ENCODE results near the gene CLNK. TPM values are rescaled to one million over a fixed set of nuclear protein-coding genes. Genes with fewer than 3 reads are reported as not detected.

CLNK gene
- total RNA-seq, 4 donors from 2014 or later = under 0.01 to 0.48 TPM; not detected in 2

DNA sequence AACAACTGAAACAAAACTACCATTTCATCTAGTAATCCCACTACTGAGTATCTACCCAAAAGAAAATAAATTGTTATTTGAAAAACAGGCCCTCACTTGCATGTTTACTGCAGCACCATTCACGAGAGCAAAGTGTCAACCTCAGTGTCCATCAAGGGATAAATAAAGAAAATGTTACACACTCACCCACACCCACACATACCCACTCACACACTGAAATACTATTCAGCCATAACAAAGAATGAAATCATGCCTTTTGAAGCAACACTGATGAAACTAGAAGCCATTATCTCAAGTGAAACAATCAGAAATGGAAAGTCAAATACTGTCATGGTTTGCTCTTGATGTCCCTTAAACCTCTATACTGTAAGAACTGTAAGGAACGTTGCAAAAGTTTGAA lies 44.8 kb upstream of the CLNK start:
- H3K36me3 ChIP-seq = no peaks in the 10 kb centered on the region
- no peak for DNase-seq
- intact Hi-C loops (cut with DNase I; ENCODE audit: low total_unique reads) (no loop called here), in situ Hi-C loops (cut with MboI; ENCODE audit: low pct_ligation_motif_present in 1 of 4, low pct_unique_long_range_greater_than_20kb in 1 of 4, low sequenced_read_pairs in 3 of 4) (no loop called here)
- no peak overlapping the region for H3K27ac ChIP-seq
- no peaks in the 10 kb centered on the region for H3K9me3 ChIP-seq
- no peak overlapping the region for H3K4me3 ChIP-seq
- no peak for TF ChIP-seq POLR2A (IDR thresholded peaks at IDR 0.05)
- TF ChIP-seq EP300 (IDR thresholded peaks at IDR 0.05; ENCODE audit: low read depth) = no peak
- TF ChIP-seq POLR2AphosphoS5 (IDR thresholded peaks at IDR 0.05) = no peak
- TF ChIP-seq, protein P1, sequence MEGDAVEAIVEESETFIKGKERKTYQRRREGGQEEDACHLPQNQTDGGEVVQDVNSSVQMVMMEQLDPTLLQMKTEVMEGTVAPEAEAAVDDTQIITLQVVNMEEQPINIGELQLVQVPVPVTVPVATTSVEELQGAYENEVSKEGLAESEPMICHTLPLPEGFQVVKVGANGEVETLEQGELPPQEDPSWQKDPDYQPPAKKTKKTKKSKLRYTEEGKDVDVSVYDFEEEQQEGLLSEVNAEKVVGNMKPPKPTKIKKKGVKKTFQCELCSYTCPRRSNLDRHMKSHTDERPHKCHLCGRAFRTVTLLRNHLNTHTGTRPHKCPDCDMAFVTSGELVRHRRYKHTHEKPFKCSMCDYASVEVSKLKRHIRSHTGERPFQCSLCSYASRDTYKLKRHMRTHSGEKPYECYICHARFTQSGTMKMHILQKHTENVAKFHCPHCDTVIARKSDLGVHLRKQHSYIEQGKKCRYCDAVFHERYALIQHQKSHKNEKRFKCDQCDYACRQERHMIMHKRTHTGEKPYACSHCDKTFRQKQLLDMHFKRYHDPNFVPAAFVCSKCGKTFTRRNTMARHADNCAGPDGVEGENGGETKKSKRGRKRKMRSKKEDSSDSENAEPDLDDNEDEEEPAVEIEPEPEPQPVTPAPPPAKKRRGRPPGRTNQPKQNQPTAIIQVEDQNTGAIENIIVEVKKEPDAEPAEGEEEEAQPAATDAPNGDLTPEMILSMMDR (IDR thresholded peaks at IDR 0.05) = no peak
- no peaks in the 10 kb centered on the region for H3K27me3 ChIP-seq
- WGBS, 2 donors (ENCODE audit: low coverage in 1 of 2) = 63 to 71% methylated on average over 2 of the region's 2 CpGs
- no peaks in the 10 kb centered on the region for H3K4me1 ChIP-seq

DNA sequence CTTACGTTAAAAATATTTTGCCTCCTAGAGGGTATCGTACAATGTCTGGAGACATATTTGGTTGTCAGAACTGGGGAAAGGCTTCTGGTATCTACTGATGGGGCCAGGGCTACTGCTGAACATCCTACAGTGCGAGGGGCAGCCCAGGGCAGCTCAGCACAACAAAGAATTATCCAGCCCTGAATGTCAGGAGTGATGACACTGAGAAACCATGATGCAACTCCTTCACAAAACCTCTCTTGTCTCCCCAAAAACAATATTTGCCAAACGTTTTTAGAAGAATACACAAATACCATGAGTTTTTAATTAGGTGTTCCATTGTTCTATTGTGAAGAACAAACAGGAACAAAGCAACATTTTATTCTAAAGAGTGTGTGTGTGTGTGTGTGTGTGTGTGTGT lies 43.4 kb upstream of the CLNK start:
- no peak for DNase-seq
- Histone ChIP-seq H3K9me3 (no peaks in the 10 kb centered on the region), H3K4me1 (no peaks in the 10 kb centered on the region), H3K27me3 (no peaks in the 10 kb centered on the region), H3K27ac (no peak overlapping the region), H3K36me3 (no peaks in the 10 kb centered on the region), H3K4me3 (no peak overlapping the region)
- no peak for TF ChIP-seq POLR2A (IDR thresholded peaks at IDR 0.05)
- TF ChIP-seq, protein P1 (IDR thresholded peaks at IDR 0.05) = no peak
- TF ChIP-seq POLR2AphosphoS5 (IDR thresholded peaks at IDR 0.05) = no peak
- TF ChIP-seq EP300 (IDR thresholded peaks at IDR 0.05; ENCODE audit: low read depth) = no peak
- intact Hi-C loops (cut with DNase I; ENCODE audit: low total_unique reads) = no loop called here
- in situ Hi-C loops (cut with MboI; ENCODE audit: low pct_ligation_motif_present in 1 of 4, low pct_unique_long_range_greater_than_20kb in 1 of 4, low sequenced_read_pairs in 3 of 4) = no loop called here
- 53 to 78% methylated on average over 3 to 4 of the region's 4 CpGs for WGBS, 2 donors (ENCODE audit: low coverage in 1 of 2)

- Histone ChIP-seq H3K36me3 (no peaks in the 10 kb centered on the region), H3K27ac (no peak overlapping the region), H3K9me3 (no peaks in the 10 kb centered on the region), H3K4me1 (no peaks in the 10 kb centered on the region), H3K4me3 (no peak overlapping the region), H3K27me3 (no peaks in the 10 kb centered on the region)
- intact Hi-C loops (cut with DNase I; ENCODE audit: low total_unique reads) = no loop called here
- in situ Hi-C loops (cut with MboI; ENCODE audit: low pct_ligation_motif_present in 1 of 4, low pct_unique_long_range_greater_than_20kb in 1 of 4, low sequenced_read_pairs in 3 of 4) = no loop called here
- 50 to 69% methylated on average over 2 to 6 of the region's 6 CpGs for WGBS, 2 donors (ENCODE audit: low coverage in 1 of 2)
- TF ChIP-seq POLR2A (IDR thresholded peaks at IDR 0.05) = no peak
- no peak for TF ChIP-seq POLR2AphosphoS5 (IDR thresholded peaks at IDR 0.05)
- TF ChIP-seq EP300 (IDR thresholded peaks at IDR 0.05; ENCODE audit: low read depth) = no peak
- TF ChIP-seq, protein P1 (IDR thresholded peaks at IDR 0.05) = no peak
- DNase-seq = no peak
Observed at GRCh38 chr4:10727140-10727880, 42.7 kb upstream of the CLNK start.

DNA sequence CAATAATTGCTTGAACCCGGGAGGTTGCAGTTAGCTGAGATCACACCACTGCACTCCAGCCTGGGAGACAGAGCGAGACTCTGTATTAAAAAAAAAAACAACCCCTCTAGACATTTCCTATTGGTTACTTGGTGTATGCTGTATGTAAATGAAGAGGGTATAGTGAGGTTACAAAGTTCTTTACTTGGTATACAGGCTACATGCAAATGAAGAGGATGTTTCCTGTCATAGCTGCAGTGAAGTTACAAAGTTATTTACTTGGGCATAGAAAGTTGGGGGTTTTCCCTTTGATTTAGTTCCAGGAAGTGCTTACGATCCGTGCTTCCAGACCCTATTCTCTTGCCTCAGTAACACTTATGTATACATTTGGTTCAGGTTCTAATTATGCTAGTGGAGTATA lies 38.4 kb upstream of the CLNK start:
- in situ Hi-C loops (cut with MboI; ENCODE audit: low pct_ligation_motif_present in 1 of 4, low pct_unique_long_range_greater_than_20kb in 1 of 4, low sequenced_read_pairs in 3 of 4) (no loop called here), intact Hi-C loops (cut with DNase I; ENCODE audit: low total_unique reads) (no loop called here)
- Histone ChIP-seq H3K4me3 (no peak overlapping the region), H3K27ac (no peak overlapping the region), H3K4me1 (no peaks in the 10 kb centered on the region), H3K27me3 (no peaks in the 10 kb centered on the region), H3K36me3 (no peaks in the 10 kb centered on the region), H3K9me3 (no peaks in the 10 kb centered on the region)
- TF ChIP-seq POLR2AphosphoS5 (IDR thresholded peaks at IDR 0.05) (no peak), EP300 (IDR thresholded peaks at IDR 0.05; ENCODE audit: low read depth) (no peak)
- TF ChIP-seq, protein P1 (IDR thresholded peaks at IDR 0.05) = no peak
- 34 to 40% methylated on average over 2 to 4 of the region's 4 CpGs for WGBS, 2 donors (ENCODE audit: low coverage in 1 of 2)
- no peak for DNase-seq

Measured in transverse colon (tissue), 4 donors.